Sigmoid colon (tissue), 4 donors: ENCODE measurements around the gene TCF19.
"Not testable (repeated sequence)": the region's sequence is repeated elsewhere in the genome, so short reads cannot be mapped to it uniquely, and the experiment has no call there.

Experiments used
- CTCF ChIP-seq, 4 experiments: fragments of 450-650 bp in 3 of 4; fragments of 200-600 bp in 1 of 4; IDR thresholded peaks; one replicate each; pipeline ENCODE4 v1.5.1; 2016 to 2019; ENCODE audit warnings: antibody characterized with exemption in 4 of 4, mild to moderate bottlenecking in 3 of 4, moderate library complexity in 2 of 4
- EP300 ChIP-seq, 4 donors: sonication (generic); formaldehyde crosslinking; IDR thresholded peaks; one replicate each; pipeline ENCODE4 v1.6.1; 2017; ENCODE audit warnings: antibody characterized with exemption in 4 of 4
- POLR2A ChIP-seq, 2 donors: fragments of 450-650 bp; IDR thresholded peaks; one replicate each; pipeline ENCODE4 v1.6.1; 2016; ENCODE audit warnings: antibody characterized with exemption in 2 of 2, mild to moderate bottlenecking in 2 of 2, moderate library complexity in 2 of 2
- POLR2AphosphoS5 ChIP-seq, 4 donors: sonication (generic); formaldehyde crosslinking; IDR thresholded peaks; one replicate each; pipeline ENCODE4 v1.6.1; 2017; ENCODE audit warnings: antibody characterized with exemption in 4 of 4

GRCh38 chr6:31196251-31197022 lies 38.0 kb downstream of the TCF19 start:
- not testable (repeated sequence) for TF ChIP-seq CTCF, POLR2AphosphoS5, POLR2A, EP300 (IDR thresholded peaks at IDR 0.05)
